Astrocyte of the cerebellum (primary cell): ENCODE results near the gene ENPP3.

ENCODE experiments used
- DNase-seq: peaks from one replicate; pipeline ENCODE4 v3.0.0-alpha.2; 2011; ENCODE audit warnings: low read depth
- H3K4me3 ChIP-seq: 2 replicates; pipeline ENCODE4 v1.5.1; 2011; ENCODE audit warnings: mild to moderate bottlenecking, low read depth, low read length, moderate library complexity
- CTCF ChIP-seq: IDR thresholded peaks from 2 replicates; pipeline ENCODE4 v1.5.1; 2012; ENCODE audit warnings: low read length, low read depth, moderate library complexity, mild to moderate bottlenecking; ENCODE audit errors: missing control alignments
- in situ Hi-C: cut with HindIII; loops from 2 replicates; pipeline ENCODE4 v1.10.0; 2017; ENCODE audit warnings: low sequenced_read_pairs

ENPP3 gene

DNA sequence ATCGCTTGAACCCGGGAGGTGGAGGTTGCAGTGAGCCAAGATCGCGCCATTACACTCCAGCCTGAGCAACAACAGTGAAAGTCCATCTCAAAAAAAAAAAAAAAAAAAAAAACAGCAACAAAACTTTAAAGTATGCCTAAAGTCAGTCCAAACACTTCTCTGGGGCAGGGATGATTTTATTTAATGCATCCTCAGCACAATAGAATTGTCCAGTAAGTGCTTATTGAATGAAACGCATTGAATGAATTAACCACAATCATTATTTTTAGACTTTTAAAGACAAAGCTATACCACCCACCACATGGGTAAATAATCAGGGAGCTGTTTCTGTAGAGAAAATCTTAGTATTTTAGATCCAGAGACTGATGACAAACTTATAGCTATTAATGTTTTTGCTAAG, 90.4 kb downstream of the ENPP3 start:
- no peak overlapping the region for H3K4me3 ChIP-seq
- no peak for DNase-seq
- TF ChIP-seq CTCF, result no peak
- in situ Hi-C loops, result no loop called here

- no peak for DNase-seq
- in situ Hi-C loops, result no loop called here
- H3K4me3 ChIP-seq, result no peak overlapping the region
- TF ChIP-seq CTCF, result no peak
Observed at GRCh38 chr6:131727868-131728267, 90.8 kb downstream of the ENPP3 start.

- peak; percentile 26 for DNase-seq
- H3K4me3 ChIP-seq, result no peak overlapping the region
- in situ Hi-C loops, result no loop called here
- no peak for TF ChIP-seq CTCF
Observed at GRCh38 chr6:131728296-131728939, 91.3 kb downstream of the ENPP3 start.

DNA sequence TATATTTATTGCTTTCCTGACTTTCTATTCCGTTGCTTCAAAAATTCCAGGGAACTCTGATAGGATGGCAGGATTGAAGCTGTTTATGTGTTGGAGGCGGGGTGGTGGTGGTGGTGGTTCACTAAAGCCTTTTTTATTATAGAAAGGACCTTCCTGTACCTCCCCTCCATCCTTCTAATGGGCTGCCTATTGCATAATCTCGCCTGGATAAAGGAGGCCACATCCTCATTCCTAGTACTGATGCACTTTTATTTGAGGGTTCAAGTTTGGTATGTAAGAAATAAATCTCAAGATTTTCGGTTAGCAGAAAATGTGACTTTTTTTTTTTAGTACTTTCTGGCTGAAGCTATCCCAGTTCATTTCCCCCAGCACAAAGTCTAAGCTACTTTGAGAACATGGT, 92.4 kb downstream of the ENPP3 start:
- in situ Hi-C loops, result no loop called here
- no peak overlapping the region for H3K4me3 ChIP-seq
- DNase-seq, result no peak
- TF ChIP-seq CTCF, result no peak

GRCh38 chr6:131730264-131730663, 93.2 kb downstream of the ENPP3 start:
- no peak overlapping the region for H3K4me3 ChIP-seq
- in situ Hi-C loops, result no loop called here
- TF ChIP-seq CTCF, result no peak
- DNase-seq, result no peak

DNA sequence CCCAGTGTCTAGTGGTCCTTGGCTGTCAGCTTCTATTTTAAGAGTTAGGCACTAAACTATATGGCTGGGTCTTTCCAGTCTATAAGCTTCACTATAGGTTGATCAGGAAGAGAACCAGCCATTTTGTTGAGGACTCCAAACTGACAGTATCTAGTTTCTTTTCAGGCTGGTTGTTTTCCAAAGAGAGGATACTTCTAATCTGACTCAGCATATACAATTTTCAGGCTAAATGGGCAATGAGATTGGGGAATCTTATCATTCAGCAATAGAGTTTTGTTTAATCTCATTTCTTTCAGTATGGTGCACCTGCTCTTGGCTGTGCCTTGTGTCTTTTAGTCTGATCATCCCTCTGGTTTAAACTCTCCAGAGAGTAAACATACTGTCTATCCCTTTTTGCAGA, 94.1 kb downstream of the ENPP3 start:
- no peak for DNase-seq
- in situ Hi-C loops, result no loop called here
- H3K4me3 ChIP-seq, result no peak overlapping the region
- no peak for TF ChIP-seq CTCF
